ENCODE measurements around the gene RAD51AP1.

The RAD51AP1 gene

GRCh38 chr12:4540638-4541037 lies 1.9 kb downstream of the RAD51AP1 start:
- DNase-seq (ENCODE audit: insufficient read length, low spot score) = no peak
- TF ChIP-seq POU2F2 (IDR thresholded peaks at IDR 0.05; ENCODE audit: low read depth, low read length) = no peak
- no peak for TF ChIP-seq POLR2A (IDR thresholded peaks at IDR 0.05; ENCODE audit: low read depth, low read length)
- no peak for TF ChIP-seq SPI1 (IDR thresholded peaks at IDR 0.05; ENCODE audit: low read depth, low read length)
- TF ChIP-seq POLR2AphosphoS5 (IDR thresholded peaks at IDR 0.05; ENCODE audit: low read depth, low read length) = no peak
- no peak for TF ChIP-seq PAX5 (IDR thresholded peaks at IDR 0.05; ENCODE audit: insufficient read depth, low read length, severe bottlenecking)
- no peak for FAIRE-seq

GRCh38 chr12:4545195-4545594 lies 6.5 kb downstream of the RAD51AP1 start:
- FAIRE-seq = peak; percentile 59

GRCh38 chr12:4552191-4552590 lies 13.5 kb downstream of the RAD51AP1 start:
- DNase-seq (ENCODE audit: insufficient read length, low spot score) = no peak
- FAIRE-seq = peak; percentile 5
- TF ChIP-seq POLR2AphosphoS5 (IDR thresholded peaks at IDR 0.05; ENCODE audit: low read depth, low read length) = no peak
- TF ChIP-seq TAF1 (IDR thresholded peaks at IDR 0.05; ENCODE audit: low read depth, low read length) = no peak
- TF ChIP-seq PAX5 (IDR thresholded peaks at IDR 0.05; ENCODE audit: insufficient read depth, low read length, severe bottlenecking) = no peak
- no peak for TF ChIP-seq SPI1 (IDR thresholded peaks at IDR 0.05; ENCODE audit: low read depth, low read length)
- TF ChIP-seq POU2F2 (IDR thresholded peaks at IDR 0.05; ENCODE audit: low read depth, low read length) = no peak
- no peak for TF ChIP-seq POLR2A (IDR thresholded peaks at IDR 0.05; ENCODE audit: low read depth, low read length)

More at GRCh38 chr12:4545195-4545594, 6.5 kb downstream of the RAD51AP1 start:
- DNase-seq (ENCODE audit: insufficient read length, low spot score) = no peak
- TF ChIP-seq SPI1 (IDR thresholded peaks at IDR 0.05; ENCODE audit: low read depth, low read length) = peak; percentile 34; the same call in 1 of the 2 replicates
- no peak for TF ChIP-seq TAF1 (IDR thresholded peaks at IDR 0.05; ENCODE audit: low read depth, low read length)

- DNase-seq (ENCODE audit: insufficient read length, low spot score) (no peak), FAIRE-seq (no peak)
- TF ChIP-seq PAX5 (IDR thresholded peaks at IDR 0.05; ENCODE audit: insufficient read depth, low read length, severe bottlenecking) (no peak), POLR2A (IDR thresholded peaks at IDR 0.05; ENCODE audit: low read depth, low read length) (no peak), TAF1 (IDR thresholded peaks at IDR 0.05; ENCODE audit: low read depth, low read length) (no peak), POLR2AphosphoS5 (IDR thresholded peaks at IDR 0.05; ENCODE audit: low read depth, low read length) (no peak), SPI1 (IDR thresholded peaks at IDR 0.05; ENCODE audit: low read depth, low read length) (no peak), POU2F2 (IDR thresholded peaks at IDR 0.05; ENCODE audit: low read depth, low read length) (no peak)
Measured at GRCh38 chr12:4553943-4554342, 15.3 kb downstream of the RAD51AP1 start.

- TF ChIP-seq POLR2AphosphoS5 (IDR thresholded peaks at IDR 0.05; ENCODE audit: low read depth, low read length) (no peak), POLR2A (IDR thresholded peaks at IDR 0.05; ENCODE audit: low read depth, low read length) (no peak)
- FAIRE-seq = no peak
- DNase-seq (ENCODE audit: insufficient read length, low spot score) = no peak
Measured at GRCh38 chr12:4555804-4556203, 17.1 kb downstream of the RAD51AP1 start.

GRCh38 chr12:4556735-4557530 lies 18.2 kb downstream of the RAD51AP1 start:
- FAIRE-seq (no peak), DNase-seq (ENCODE audit: insufficient read length, low spot score) (no peak)
- TF ChIP-seq POLR2AphosphoS5 (IDR thresholded peaks at IDR 0.05; ENCODE audit: low read depth, low read length) (no peak), PAX5 (IDR thresholded peaks at IDR 0.05; ENCODE audit: insufficient read depth, low read length, severe bottlenecking) (no peak), SPI1 (IDR thresholded peaks at IDR 0.05; ENCODE audit: low read depth, low read length) (no peak), POU2F2 (IDR thresholded peaks at IDR 0.05; ENCODE audit: low read depth, low read length) (no peak), TAF1 (IDR thresholded peaks at IDR 0.05; ENCODE audit: low read depth, low read length) (no peak), POLR2A (IDR thresholded peaks at IDR 0.05; ENCODE audit: low read depth, low read length) (no peak)

- TF ChIP-seq TAF1 (IDR thresholded peaks at IDR 0.05; ENCODE audit: low read depth, low read length) (no peak), POLR2A (IDR thresholded peaks at IDR 0.05; ENCODE audit: low read depth, low read length) (no peak), POLR2AphosphoS5 (IDR thresholded peaks at IDR 0.05; ENCODE audit: low read depth, low read length) (no peak), SPI1 (IDR thresholded peaks at IDR 0.05; ENCODE audit: low read depth, low read length) (no peak), PAX5 (IDR thresholded peaks at IDR 0.05; ENCODE audit: insufficient read depth, low read length, severe bottlenecking) (no peak), POU2F2 (IDR thresholded peaks at IDR 0.05; ENCODE audit: low read depth, low read length) (no peak)
- FAIRE-seq (no peak), DNase-seq (ENCODE audit: insufficient read length, low spot score) (no peak)
Measured at GRCh38 chr12:4557586-4557985, 18.9 kb downstream of the RAD51AP1 start.

- FAIRE-seq = no peak
- DNase-seq (ENCODE audit: insufficient read length, low spot score) = no peak
- TF ChIP-seq POU2F2 (IDR thresholded peaks at IDR 0.05; ENCODE audit: low read depth, low read length) (no peak), POLR2A (IDR thresholded peaks at IDR 0.05; ENCODE audit: low read depth, low read length) (no peak)
Measured at GRCh38 chr12:4558171-4558570, 19.5 kb downstream of the RAD51AP1 start.

- FAIRE-seq (no peak), DNase-seq (ENCODE audit: insufficient read length, low spot score) (no peak)
- TF ChIP-seq POU2F2 (IDR thresholded peaks at IDR 0.05; ENCODE audit: low read depth, low read length) (no peak), POLR2AphosphoS5 (IDR thresholded peaks at IDR 0.05; ENCODE audit: low read depth, low read length) (no peak), PAX5 (IDR thresholded peaks at IDR 0.05; ENCODE audit: insufficient read depth, low read length, severe bottlenecking) (no peak), TAF1 (IDR thresholded peaks at IDR 0.05; ENCODE audit: low read depth, low read length) (no peak), POLR2A (IDR thresholded peaks at IDR 0.05; ENCODE audit: low read depth, low read length) (no peak), SPI1 (IDR thresholded peaks at IDR 0.05; ENCODE audit: low read depth, low read length) (no peak)
Measured at GRCh38 chr12:4562034-4562657, 23.5 kb downstream of the RAD51AP1 start, which contains the start of gene DYRK4. Gene DYRK4 (plus strand): TSS chr12:4562208. CDS start chr12:4562246, 38 bp downstream.

GRCh38 chr12:4563336-4563735 lies 24.6 kb downstream of the RAD51AP1 start:
- FAIRE-seq = no peak
- TF ChIP-seq POU2F2 (IDR thresholded peaks at IDR 0.05; ENCODE audit: low read depth, low read length) = no peak
- no peak for TF ChIP-seq POLR2A (IDR thresholded peaks at IDR 0.05; ENCODE audit: low read depth, low read length)
- TF ChIP-seq SPI1 (IDR thresholded peaks at IDR 0.05; ENCODE audit: low read depth, low read length) = no peak
- no peak for TF ChIP-seq POLR2AphosphoS5 (IDR thresholded peaks at IDR 0.05; ENCODE audit: low read depth, low read length)
- no peak for TF ChIP-seq TAF1 (IDR thresholded peaks at IDR 0.05; ENCODE audit: low read depth, low read length)
- TF ChIP-seq PAX5 (IDR thresholded peaks at IDR 0.05; ENCODE audit: insufficient read depth, low read length, severe bottlenecking) = no peak
- DNase-seq (ENCODE audit: insufficient read length, low spot score) = no peak
